ENCODE measurements around the gene MCAT.
"Not testable (repeated sequence)": the region's sequence is repeated elsewhere in the genome, so short reads cannot be mapped to it uniquely, and the experiment has no call there.

Gene MCAT

DNA sequence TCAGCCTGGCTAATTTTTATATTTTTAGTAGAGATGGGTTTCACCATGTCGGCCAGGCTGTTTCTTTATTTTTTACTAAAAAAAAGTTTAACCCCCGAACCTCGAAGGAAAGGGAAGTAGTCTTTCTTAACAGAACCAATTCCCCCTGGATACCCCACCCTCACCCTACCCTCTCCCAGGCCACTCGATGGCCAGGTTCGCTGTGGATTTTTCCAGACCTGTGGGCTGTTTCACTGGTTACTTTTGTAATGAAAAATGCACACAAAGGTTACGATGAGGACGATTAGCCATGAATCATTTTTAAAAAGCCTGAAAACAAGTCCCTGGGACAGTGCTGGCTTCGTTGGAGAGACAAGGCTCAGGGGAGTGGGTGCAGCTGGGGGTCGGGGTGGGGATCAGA, 10.7 kb upstream of the MCAT start:
- peak; percentile 66 for DNase-seq (ENCODE audit: low read depth)

GRCh38 chr22:43152357-43153071, 9.3 kb upstream of the MCAT start:
- DNase-seq (ENCODE audit: low read depth): peak; percentile 49

DNA sequence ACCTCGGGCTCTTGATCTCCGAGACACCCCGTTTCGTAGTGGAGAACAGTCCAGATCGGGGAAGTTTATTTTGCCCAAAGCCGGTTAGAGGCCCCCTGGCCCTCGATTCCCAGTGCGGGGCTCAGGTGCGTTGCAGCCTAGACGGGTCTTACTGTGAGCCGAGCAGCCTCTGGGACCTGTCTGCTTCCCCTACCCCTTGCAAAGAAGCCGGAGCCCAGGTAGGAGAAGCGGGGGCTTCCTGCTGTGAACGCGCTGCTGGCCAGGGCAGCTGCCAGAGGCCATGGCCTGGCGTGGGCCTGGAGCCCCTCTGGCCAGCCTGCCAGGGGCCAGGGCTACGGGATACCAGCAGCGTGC, 8.8 kb upstream of the MCAT start:
- DNase-seq (ENCODE audit: low read depth): no peak

DNA sequence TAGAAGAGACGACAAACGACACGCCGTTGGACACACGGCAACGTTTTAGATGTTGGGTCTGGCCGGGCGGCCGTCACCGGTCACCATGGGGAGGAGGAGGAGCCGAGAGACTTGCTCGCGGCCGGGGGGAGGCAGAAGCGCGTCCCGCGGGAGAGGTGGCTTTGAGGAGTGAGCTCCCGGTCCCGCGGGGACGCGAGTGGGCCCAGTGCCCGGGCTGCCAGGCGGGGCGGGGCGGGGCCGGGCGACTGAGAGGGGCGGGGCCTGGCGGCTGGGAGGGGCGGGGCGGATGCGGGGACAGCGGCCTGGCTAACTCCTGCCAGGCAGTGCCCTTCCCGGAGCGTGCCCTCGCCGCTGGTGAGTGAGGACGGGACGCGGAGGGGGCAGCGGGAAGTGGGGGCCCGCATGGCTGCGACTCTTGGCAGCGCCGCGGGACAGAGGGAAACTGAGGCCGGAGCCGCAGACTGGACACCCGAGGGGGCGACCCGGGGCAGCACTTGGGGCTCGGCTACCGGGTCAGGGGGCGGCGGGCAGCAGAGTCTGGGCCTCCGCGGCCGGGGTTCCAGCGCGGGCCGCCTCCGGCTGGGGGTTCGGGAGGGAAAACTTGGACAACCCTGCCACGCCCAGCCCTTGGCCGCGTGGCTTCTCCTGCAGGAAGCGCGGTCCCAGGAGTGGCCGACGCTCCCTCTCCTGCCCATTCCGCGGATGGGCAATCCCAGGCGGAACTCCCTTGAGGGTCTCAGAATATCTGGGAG, 8.2 kb upstream of the MCAT start, which contains the start of gene TSPO:
TSPO (plus strand) TSS at position 309 of the 752 bp plus-strand sequence. CDS start 7,680 bp downstream, outside the sequence.
- DNase-seq (ENCODE audit: low read depth): no peak

DNA sequence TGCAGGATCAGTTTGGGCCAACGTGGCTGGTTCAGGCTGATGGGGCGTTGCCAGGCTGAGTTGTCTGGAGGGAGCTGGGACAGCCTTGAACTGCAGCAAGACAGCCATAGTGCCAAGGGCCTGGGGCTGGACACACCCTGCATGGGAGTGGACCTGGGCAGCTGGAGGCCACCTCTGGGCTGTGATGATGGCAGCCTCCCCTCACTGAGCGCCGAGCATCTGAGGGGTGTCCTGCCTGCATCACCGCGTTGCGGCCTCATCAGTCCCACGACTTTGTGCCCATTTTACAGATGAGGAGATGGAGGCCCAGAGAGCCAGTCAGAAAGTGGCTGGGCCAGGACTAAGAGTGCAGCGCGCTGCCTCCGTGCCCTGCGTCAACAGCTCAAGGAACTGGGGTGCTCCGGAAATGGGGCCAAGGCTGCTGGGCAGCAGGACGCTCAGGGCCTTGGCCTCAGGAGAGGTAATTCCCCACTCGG, 7.6 kb upstream of the MCAT start:
- no peak for DNase-seq (ENCODE audit: low read depth)

- no peak for DNase-seq (ENCODE audit: low read depth)
Observed at GRCh38 chr22:43148581-43148980, 5.4 kb upstream of the MCAT start.

GRCh38 chr22:43147821-43148220, 4.6 kb upstream of the MCAT start:
- no peak for DNase-seq (ENCODE audit: low read depth)

- DNase-seq (ENCODE audit: low read depth): not testable (repeated sequence)
Observed at GRCh38 chr22:43146332-43146731, 3.1 kb upstream of the MCAT start.

GRCh38 chr22:43145371-43145770, 2.2 kb upstream of the MCAT start:
- not testable (repeated sequence) for DNase-seq (ENCODE audit: low read depth)

GRCh38 chr22:43144949-43145348, 1.8 kb upstream of the MCAT start:
- DNase-seq (ENCODE audit: low read depth): no peak

DNA sequence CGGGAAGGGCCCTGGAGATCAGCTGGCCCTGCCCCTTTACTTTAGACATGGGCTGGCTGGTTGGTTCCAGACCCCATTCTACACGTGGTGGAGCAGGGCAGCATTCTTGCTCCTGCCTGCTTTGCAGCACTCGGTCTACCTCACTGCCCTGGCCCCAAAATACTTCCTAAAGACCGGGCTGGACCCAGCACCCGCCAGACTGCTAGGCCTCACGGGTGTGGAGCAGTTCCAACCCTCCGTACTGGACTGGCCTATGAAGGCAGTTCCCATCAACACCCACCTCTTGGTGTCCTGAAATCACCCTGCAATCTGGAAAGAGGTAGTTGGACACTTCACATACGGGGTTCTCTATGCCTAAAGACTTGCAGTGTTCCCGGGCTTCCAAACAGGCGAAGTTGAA, 6.4 kb downstream of the MCAT start:
- DNase-seq (ENCODE audit: low read depth): no peak

DNA sequence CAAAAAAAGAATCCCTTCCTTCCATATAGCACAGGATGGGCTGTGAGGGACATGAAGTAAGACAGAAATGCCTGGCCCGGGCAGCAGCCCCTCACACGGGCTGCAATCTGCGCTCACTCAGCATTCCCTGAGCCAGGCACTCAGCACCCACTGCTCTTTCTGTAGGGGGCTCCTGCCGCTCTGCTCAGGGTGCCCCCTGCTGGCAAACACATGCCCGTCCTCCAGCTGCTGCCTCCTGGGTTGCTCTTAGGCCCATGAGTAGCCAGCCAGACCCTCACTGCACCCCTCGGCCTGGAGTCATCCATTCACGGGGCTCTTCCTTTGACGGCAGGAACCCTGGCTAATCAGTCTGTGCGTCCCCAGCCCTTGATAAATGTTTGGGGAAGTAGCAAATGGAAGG, 6.9 kb downstream of the MCAT start:
- DNase-seq (ENCODE audit: low read depth): peak; percentile 29

DNA sequence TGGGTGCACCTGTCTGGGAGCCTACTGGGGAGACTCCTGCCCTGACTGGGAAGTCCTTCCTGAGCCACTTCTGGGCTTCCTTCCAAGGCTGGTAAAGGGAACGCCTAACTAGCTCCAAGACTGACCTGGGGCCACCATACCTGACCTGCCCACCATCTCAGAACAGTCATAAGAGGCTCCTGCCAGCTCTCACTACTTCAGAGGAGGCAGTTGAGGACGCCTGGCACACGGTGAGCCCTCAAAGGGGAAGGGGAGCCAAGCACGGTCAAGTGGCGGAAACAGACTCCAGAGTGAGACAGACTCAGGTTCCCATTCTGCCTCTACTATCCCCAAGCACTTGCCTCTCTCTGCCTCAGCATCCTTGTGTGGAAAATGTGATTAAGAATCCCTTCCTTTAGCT, 7.6 kb downstream of the MCAT start:
- no peak for DNase-seq (ENCODE audit: low read depth)

- DNase-seq (ENCODE audit: low read depth): no peak
Observed at GRCh38 chr22:43134553-43134952, 8.6 kb downstream of the MCAT start.

DNA sequence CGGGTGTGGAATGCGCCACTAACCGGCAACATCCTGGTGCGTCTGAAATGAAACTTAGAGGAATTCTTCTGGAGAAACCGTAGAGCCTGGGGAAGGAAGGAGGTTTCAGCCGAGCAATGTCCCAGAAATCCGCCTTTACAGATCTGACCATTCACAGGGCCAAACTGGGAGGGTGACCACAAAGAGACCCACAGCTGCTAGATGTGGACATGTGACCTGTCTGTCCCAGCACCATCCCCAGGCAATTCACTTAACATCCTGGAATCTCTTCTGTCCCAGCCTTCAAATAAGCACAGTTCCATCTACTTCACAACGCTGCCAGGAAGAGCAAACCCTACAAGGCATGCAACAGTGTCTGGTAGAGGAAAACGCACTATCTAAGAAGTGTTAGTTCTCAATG, 9.8 kb downstream of the MCAT start:
- peak; percentile 39 for DNase-seq (ENCODE audit: low read depth)

- no peak for DNase-seq (ENCODE audit: low read depth)
Observed at GRCh38 chr22:43131773-43132501, 11.3 kb downstream of the MCAT start.

- no peak for DNase-seq (ENCODE audit: low read depth)
Observed at GRCh38 chr22:43129426-43130425, 13.5 kb downstream of the MCAT start.

DNA sequence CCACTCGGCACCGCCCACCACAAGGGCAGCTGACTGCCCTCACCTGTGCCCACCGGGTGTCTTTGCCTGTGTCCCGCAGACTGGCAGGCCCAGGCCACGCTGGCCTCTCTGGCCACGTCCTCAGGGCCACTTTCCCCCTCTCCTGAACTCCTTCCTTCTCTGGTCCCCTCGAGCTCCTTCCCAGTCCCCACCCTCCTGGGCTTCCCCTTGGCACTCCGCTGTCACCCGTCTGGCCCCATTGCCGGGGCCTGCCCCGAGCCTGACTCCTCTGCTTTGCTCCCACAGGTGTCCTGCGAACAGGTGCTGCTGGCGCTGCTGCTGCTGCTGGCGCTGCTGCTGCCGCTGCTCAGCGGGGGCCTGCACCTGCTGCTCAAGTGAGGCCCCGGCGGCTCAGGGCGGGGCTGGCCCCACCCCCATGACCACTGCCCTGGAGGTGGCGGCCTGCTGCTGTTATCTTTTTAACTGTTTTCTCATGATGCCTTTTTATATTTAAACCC, 14.2 kb downstream of the MCAT start:
- no peak for DNase-seq (ENCODE audit: low read depth)

GRCh38 chr22:43128116-43128515, 15.1 kb downstream of the MCAT start:
- no peak for DNase-seq (ENCODE audit: low read depth)

DNA sequence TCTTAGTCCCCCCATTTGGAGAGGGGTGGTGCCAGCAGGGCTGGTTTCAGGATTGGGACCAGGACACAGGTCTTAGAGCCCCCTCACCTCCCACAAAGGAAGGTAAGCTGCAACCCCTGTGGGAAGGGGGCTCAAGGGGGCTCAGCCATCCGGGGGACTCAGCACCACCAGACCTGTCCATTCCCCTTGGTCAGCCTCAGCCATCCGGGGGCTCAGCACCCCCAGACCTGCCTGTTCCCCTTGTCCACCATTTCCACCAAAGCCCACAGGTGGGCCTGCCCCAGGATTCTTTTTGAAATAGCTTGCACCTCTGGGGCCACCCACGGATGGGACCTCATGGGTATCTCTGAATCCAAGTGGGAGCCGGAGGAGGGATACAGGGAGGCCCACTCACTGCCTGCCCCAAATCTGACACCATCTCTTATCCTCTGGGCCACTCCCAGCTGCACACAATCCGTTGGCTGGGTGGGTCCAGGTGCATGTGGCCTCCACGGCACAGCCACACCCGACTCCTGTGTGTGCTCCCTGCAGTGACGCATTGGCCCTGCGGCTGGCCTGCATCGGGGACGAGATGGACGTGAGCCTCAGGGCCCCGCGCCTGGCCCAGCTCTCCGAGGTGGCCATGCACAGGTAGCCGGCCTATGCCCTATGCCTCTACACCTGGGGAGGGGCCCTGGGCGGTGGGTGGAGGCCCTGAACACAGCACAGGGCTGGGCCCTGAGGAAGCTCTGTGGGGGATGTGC, 15.9 kb downstream of the MCAT start:
- DNase-seq (ENCODE audit: low read depth): no peak

Data from amniotic epithelial cell (primary cell).